SK-N-SH (cell line): ENCODE results near the gene SDK1.

ENCODE experiments used
- CTCF ChIP-seq: fragments of 200-600 bp; sonication (generic); IDR thresholded peaks from 2 replicates; pipeline ENCODE4 v1.6.1; 2017; ENCODE audit warnings: antibody characterized with exemption, mild to moderate bottlenecking, moderate library complexity
- ELF1 ChIP-seq: IDR thresholded peaks from 2 replicates; pipeline ENCODE4 v1.4.0; 2012
- EP300 ChIP-seq, 2 experiments: IDR thresholded peaks; 2 replicates each; pipeline versions ENCODE4 v1.4.0 to v1.6.1; 2012; ENCODE audit warnings: borderline replicate concordance in 1 of 2, low read depth in 1 of 2, low read length in 1 of 2
- FOXM1 ChIP-seq: IDR thresholded peaks from 2 replicates; pipeline ENCODE4 v1.4.0; 2012; ENCODE audit warnings: low read depth, mild to moderate bottlenecking
- GABPA ChIP-seq: IDR thresholded peaks from 2 replicates; pipeline ENCODE4 v1.4.0; 2012; ENCODE audit warnings: low read depth, mild to moderate bottlenecking
- JUND ChIP-seq: IDR thresholded peaks from 2 replicates; pipeline ENCODE4 v1.4.0; 2012
- MAX ChIP-seq: IDR thresholded peaks from 2 replicates; pipeline ENCODE4 v1.4.0; 2012; ENCODE audit warnings: low read depth
- MXI1 ChIP-seq: IDR thresholded peaks from 2 replicates; pipeline ENCODE4 v1.6.1; 2012; ENCODE audit warnings: mild to moderate bottlenecking, low read depth, low read length, improper control_type of control experiment
- PBX3 ChIP-seq: IDR thresholded peaks from 2 replicates; pipeline ENCODE4; 2012
- POLR2AphosphoS5 ChIP-seq: IDR thresholded peaks from 2 replicates; pipeline ENCODE4 v1.6.1; 2012; ENCODE audit warnings: low read depth, low read length
- RXRA ChIP-seq: IDR thresholded peaks from 2 replicates; pipeline ENCODE4 v1.4.0; 2012; ENCODE audit warnings: low read depth, mild to moderate bottlenecking, borderline replicate concordance
- TAF1 ChIP-seq: IDR thresholded peaks from 2 replicates; pipeline ENCODE4 v1.6.1; 2012; ENCODE audit warnings: low read depth, mild to moderate bottlenecking, low read length, moderate library complexity, borderline replicate concordance
- USF2 ChIP-seq: fragments of 150-350 bp; IDR thresholded peaks from 2 replicates; pipeline ENCODE4 v1.6.1; 2017; ENCODE audit warnings: antibody characterized with exemption, low read length, low read depth, borderline replicate concordance
- ZBTB33 ChIP-seq: IDR thresholded peaks from 2 replicates; pipeline ENCODE4 v1.4.0; 2012; ENCODE audit warnings: low read depth, borderline replicate concordance

GRCh38 chr7:4234498-4234855 lies 933.4 kb downstream of the SDK1 start:
- TF ChIP-seq CTCF (no peak), RXRA (no peak), MXI1 (no peak), MAX (no peak), EP300 (IDR thresholded peaks at IDR 0.05; ENCODE audit: borderline replicate concordance in 1 of 2, low read depth in 1 of 2, low read length in 1 of 2) (no peak), GABPA (no peak), POLR2AphosphoS5 (no peak), USF2 (no peak), FOXM1 (no peak), ZBTB33 (no peak), ELF1 (no peak), TAF1 (no peak), JUND (no peak), PBX3 (no peak)
